GM23248 (cell line): ENCODE measurements around the gene IL6R. TPM values are rescaled to one million over a fixed set of nuclear protein-coding genes. Genes with fewer than 3 reads are reported as not detected.
A peak's percentile ranks its signal among the peaks of the same experiment; 100 is the strongest.

Experiments used
- DNase-seq: peaks from one replicate; pipeline ENCODE4 v3.0.0-alpha.2; 2015
- H2AFZ ChIP-seq: fragments of 200-600 bp; sonication (generic); 2 replicates; pipeline ENCODE4 v1.6.1; 2016; ENCODE audit warnings: antibody characterized with exemption
- H3F3A ChIP-seq: fragments of 200-600 bp; sonication (generic); 2 replicates; pipeline ENCODE4 v1.6.1; 2016; ENCODE audit warnings: mild to moderate bottlenecking, antibody characterized with exemption, mixed run types; ENCODE audit not compliant: insufficient read depth
- H3K27ac ChIP-seq: fragments of 200-600 bp; sonication (generic); 2 replicates; pipeline ENCODE4 v1.5.1; 2016; ENCODE audit warnings: mild to moderate bottlenecking
- H3K27me3 ChIP-seq: fragments of 200-600 bp; sonication (generic); replicated peaks from 2 replicates; pipeline ENCODE4 v1.6.1; 2016; ENCODE audit warnings: mild to moderate bottlenecking; ENCODE audit not compliant: insufficient read depth
- H3K36me3 ChIP-seq: fragments of 200-600 bp; sonication (generic); 2 replicates; pipeline ENCODE4 v1.6.1; 2016; ENCODE audit warnings: low read depth, mild to moderate bottlenecking
- H3K4me1 ChIP-seq: fragments of 200-600 bp; sonication (generic); 2 replicates; pipeline ENCODE4 v1.6.1; 2016; ENCODE audit warnings: mild to moderate bottlenecking; ENCODE audit not compliant: insufficient read depth
- H3K4me2 ChIP-seq: fragments of 200-600 bp; sonication (generic); one replicate; pipeline ENCODE4 v1.6.1; 2016; ENCODE audit warnings: mild to moderate bottlenecking; ENCODE audit not compliant: unreplicated experiment
- H3K4me3 ChIP-seq: fragments of 200-600 bp; sonication (generic); 2 replicates; pipeline ENCODE4 v1.5.1; 2016; ENCODE audit warnings: mild to moderate bottlenecking
- H3K79me2 ChIP-seq: fragments of 200-600 bp; sonication (generic); 2 replicates; pipeline ENCODE4 v1.6.1; 2016; ENCODE audit warnings: mild to moderate bottlenecking; ENCODE audit not compliant: insufficient read depth
- H3K9ac ChIP-seq: fragments of 200-600 bp; sonication (generic); 2 replicates; pipeline ENCODE4 v1.6.1; 2016; ENCODE audit warnings: mild to moderate bottlenecking
- H3K9me2 ChIP-seq: fragments of 200-600 bp; sonication (generic); 2 replicates; pipeline ENCODE4 v1.6.1; 2016; ENCODE audit warnings: mixed run types, mild to moderate bottlenecking, moderate library complexity; ENCODE audit not compliant: insufficient read depth
- H3K9me3 ChIP-seq: fragments of 200-600 bp; sonication (generic); one replicate; pipeline ENCODE4 v1.6.1; 2017; ENCODE audit warnings: low read depth
- H4K20me1 ChIP-seq: fragments of 200-600 bp; sonication (generic); 2 replicates; pipeline ENCODE4 v1.6.0; 2016; ENCODE audit not compliant: insufficient read depth
- EZH2 ChIP-seq: fragments of 200-600 bp; sonication (generic); IDR thresholded peaks from 2 replicates; pipeline ENCODE4 v1.6.1; 2018; ENCODE audit warnings: antibody characterized with exemption, mild to moderate bottlenecking; ENCODE audit not compliant: insufficient read depth, poor library complexity, severe bottlenecking
- EZH2phosphoT487 ChIP-seq: fragments of 200-600 bp; sonication (generic); IDR thresholded peaks from 2 replicates; pipeline ENCODE4 v1.6.1; 2018; ENCODE audit warnings: antibody characterized with exemption, moderate library complexity, mild to moderate bottlenecking, low read depth; ENCODE audit not compliant: insufficient read depth
- WGBS, 2 experiments: methylation state at CpG; one replicate each; pipeline ENCODE4 v1.1.6; 2015 to 2017; ENCODE audit warnings: low lambda C conversion rate in 2 of 2, low coverage in 1 of 2; ENCODE audit errors: missing lambda C conversion rate in 2 of 2; 5-methylcytosine and 5-hydroxymethylcytosine counted together
- in situ Hi-C: fragments of 300-500 bp; cut with MboI; formaldehyde crosslinking; loops from 2 replicates; pipeline ENCODE4 v1.15.0; 2020
- polyA plus RNA-seq: library from polyadenylated mRNA; unstranded; fragments of >200 nt; fragmentation: Nextera tagmentation; extraction: Ambion mirVana; gene quantifications from 2 replicates; pipeline ENCODE4 v1.2.1, GENCODE V29; 2016
- total RNA-seq: library from RNA; depleted of rRNA; stranded (reverse); fragments of >200 nt; shearing (Covaris generic); gene quantifications from 2 replicates; pipeline ENCODE4 v1.2.3, GENCODE V29; 2014

The IL6R gene
- total and polyA plus RNA-seq, 2 experiments from 2014 or later = 2.1 to 8.8 TPM

GRCh38 chr1:154453574-154454352 is 48.6 kb downstream of the IL6R start:
- WGBS, 2 experiments = 48 to 49% methylated on average over 5 of the region's 5 CpGs
- peaks cover 15% of the 10 kb centered on the region for H3K4me1 ChIP-seq
- H3K9me3 ChIP-seq = no peaks in the 10 kb centered on the region
- peak; percentile 73 for DNase-seq
- H3K36me3 ChIP-seq = no peaks in the 10 kb centered on the region
- H3K4me2 ChIP-seq = peak overlapping the region; percentile 51
- no peaks in the 10 kb centered on the region for H4K20me1 ChIP-seq
- in situ Hi-C loops = no loop called here
- H3K27ac ChIP-seq = peak overlapping the region; percentile 53
- H3K27me3 ChIP-seq = no peaks in the 10 kb centered on the region
- peak overlapping the region; percentile 49; the same call in 1 of the 2 replicates for H2AFZ ChIP-seq
- H3F3A ChIP-seq = peaks cover 13% of the 10 kb centered on the region
- H3K9ac ChIP-seq = peak overlapping the region; percentile 22; the same call in 1 of the 2 replicates
- H3K9me2 ChIP-seq = no peaks in the 10 kb centered on the region
- H3K4me3 ChIP-seq = 0 out of 2 replicates have a peak overlapping the region, but pooled peaks have one; percentile 28
- no peaks in the 10 kb centered on the region for H3K79me2 ChIP-seq
- TF ChIP-seq EZH2phosphoT487 (no peak), EZH2 (no peak)

DNA sequence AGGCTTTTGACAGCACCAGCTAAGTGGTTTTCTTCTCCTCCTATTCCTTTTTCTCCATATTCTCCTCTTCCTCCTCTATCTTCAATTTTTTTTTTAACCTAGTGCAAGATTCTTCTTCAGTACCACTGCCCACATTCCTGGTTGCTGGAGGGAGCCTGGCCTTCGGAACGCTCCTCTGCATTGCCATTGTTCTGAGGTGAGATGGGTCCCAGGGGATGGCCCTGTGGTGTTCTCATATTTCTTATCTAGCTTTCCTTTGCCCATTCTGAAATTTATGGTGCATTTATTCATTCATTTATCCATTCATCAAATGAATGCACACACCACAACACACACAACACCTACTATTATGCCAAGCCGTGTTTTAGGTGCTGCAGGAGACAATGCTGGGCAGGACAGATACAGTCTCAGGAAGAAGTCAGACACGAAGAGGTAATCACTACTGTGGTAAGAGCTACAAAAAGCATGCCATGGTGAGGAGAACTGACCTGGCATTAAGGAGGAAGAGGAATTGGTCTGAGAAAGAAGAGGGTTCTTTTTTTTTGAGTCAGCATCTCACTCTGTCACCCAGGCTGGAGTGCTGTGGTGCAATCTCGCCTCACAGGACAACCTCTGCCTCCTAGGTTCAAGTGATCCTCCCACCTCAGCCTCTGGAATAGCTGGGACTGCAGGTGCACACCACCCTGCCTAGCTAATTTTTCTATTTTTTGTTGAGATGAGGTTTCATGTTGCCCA is 49.4 kb downstream of the IL6R start:
- no peaks in the 10 kb centered on the region for H4K20me1 ChIP-seq
- H3F3A ChIP-seq = peaks cover 13% of the 10 kb centered on the region
- no peaks in the 10 kb centered on the region for H3K36me3 ChIP-seq
- no peak overlapping the region for H2AFZ ChIP-seq
- 90 to 93% methylated on average over 5 of the region's 5 CpGs for WGBS, 2 experiments
- no peaks in the 10 kb centered on the region for H3K27me3 ChIP-seq
- no peak overlapping the region for H3K4me3 ChIP-seq
- H3K4me1 ChIP-seq = peaks cover 15% of the 10 kb centered on the region
- in situ Hi-C loops = no loop called here
- no peaks in the 10 kb centered on the region for H3K79me2 ChIP-seq
- no peaks in the 10 kb centered on the region for H3K9me2 ChIP-seq
- H3K9me3 ChIP-seq = no peaks in the 10 kb centered on the region
- no peak overlapping the region for H3K4me2 ChIP-seq
- no peak overlapping the region for H3K27ac ChIP-seq
- TF ChIP-seq EZH2 = no peak
- DNase-seq = no peak
- H3K9ac ChIP-seq = no peak overlapping the region

DNA sequence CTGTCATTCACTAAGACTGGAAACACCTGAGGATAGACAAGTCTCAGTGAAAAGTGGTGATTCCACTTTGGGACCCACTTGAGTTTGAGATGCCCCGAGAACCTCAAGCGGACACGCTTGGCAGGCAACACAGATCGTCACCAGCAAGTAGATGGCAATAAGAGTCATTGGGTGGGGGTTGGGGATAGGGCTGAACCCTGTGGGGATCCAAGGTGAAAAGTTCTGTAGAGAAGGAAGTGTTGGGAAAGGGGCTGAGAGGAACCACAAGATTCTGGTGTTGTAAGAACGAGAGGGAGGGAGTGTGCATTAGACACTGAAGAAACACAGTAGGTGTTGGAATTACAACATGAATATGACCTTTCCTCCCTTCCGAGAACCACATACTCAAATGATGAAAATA is 51.5 kb downstream of the IL6R start:
- Histone ChIP-seq H3K4me2 (no peak overlapping the region), H2AFZ (no peak overlapping the region), H3F3A (peaks cover 14% of the 10 kb centered on the region), H3K9me2 (no peaks in the 10 kb centered on the region), H3K36me3 (no peaks in the 10 kb centered on the region), H3K4me1 (peaks cover 15% of the 10 kb centered on the region), H3K79me2 (no peaks in the 10 kb centered on the region), H3K27me3 (no peaks in the 10 kb centered on the region), H3K9me3 (no peaks in the 10 kb centered on the region), H3K9ac (no peak overlapping the region), H3K27ac (no peak overlapping the region), H3K4me3 (no peak overlapping the region), H4K20me1 (no peaks in the 10 kb centered on the region)
- TF ChIP-seq EZH2phosphoT487 (no peak), EZH2 (no peak)
- in situ Hi-C loops = no loop called here
- WGBS, 2 experiments = 96 to 98% methylated on average over 6 of the region's 6 CpGs
- DNase-seq = no peak

- no peak overlapping the region for H2AFZ ChIP-seq
- no peak overlapping the region for H3K9ac ChIP-seq
Observed at GRCh38 chr1:154459080-154459479, 53.9 kb downstream of the IL6R start.

More at GRCh38 chr1:154459080-154459479, 53.9 kb downstream of the IL6R start:
- DNase-seq = no peak
- H3F3A ChIP-seq = peaks cover 17% of the 10 kb centered on the region
- no peaks in the 10 kb centered on the region for H4K20me1 ChIP-seq
- H3K9me2 ChIP-seq = no peaks in the 10 kb centered on the region
- TF ChIP-seq EZH2phosphoT487 (no peak), EZH2 (no peak)
- no peak overlapping the region for H3K4me2 ChIP-seq
- H3K27me3 ChIP-seq = no peaks in the 10 kb centered on the region
- H3K4me3 ChIP-seq = no peak overlapping the region
- peaks cover 13% of the 10 kb centered on the region for H3K4me1 ChIP-seq
- H3K79me2 ChIP-seq = no peaks in the 10 kb centered on the region
- H3K36me3 ChIP-seq = no peaks in the 10 kb centered on the region
- H3K9me3 ChIP-seq = no peaks in the 10 kb centered on the region
- in situ Hi-C loops = no loop called here
- no peak overlapping the region for H3K27ac ChIP-seq
